H1 (cell line): Measurements from ENCODE around the gene HJURP. TPM values are rescaled to one million over a fixed set of nuclear protein-coding genes. Genes with fewer than 3 reads are reported as not detected.

Source experiments
- EGR1 ChIP-seq: IDR thresholded peaks from 2 replicates; pipeline ENCODE4 v1.6.1; 2011; ENCODE audit warnings: low read depth, low read length, borderline replicate concordance
- KDM4A ChIP-seq: IDR thresholded peaks from one replicate; pipeline ENCODE4 v1.7.1; 2012; ENCODE audit warnings: low read depth, mild to moderate bottlenecking, moderate library complexity, low read length, inconsistent platforms; ENCODE audit not compliant: severe bottlenecking
- RAD21 ChIP-seq, 2 experiments: IDR thresholded peaks in 1 of 2; conservative IDR thresholded peaks in 1 of 2; 2 replicates each; pipeline ENCODE4 v1.6.1; 2011; ENCODE audit warnings: low read depth in 2 of 2, low read length in 2 of 2, improper control_type of control experiment in 1 of 2, inconsistent platforms in 1 of 2, mild to moderate bottlenecking in 1 of 2, moderate library complexity in 1 of 2
- RXRA ChIP-seq: IDR thresholded peaks from 2 replicates; pipeline ENCODE4 v1.6.1; 2011; ENCODE audit warnings: low read depth, mild to moderate bottlenecking, low read length, moderate library complexity; ENCODE audit not compliant: insufficient read depth
- SRF ChIP-seq: IDR thresholded peaks from 2 replicates; pipeline ENCODE4 v1.6.1; 2011; ENCODE audit warnings: mild to moderate bottlenecking, low read depth, low read length, moderate library complexity
- polyA plus RNA-seq, 7 experiments: library from polyadenylated mRNA; depleted of rRNA in 3 of 7; stranded (reverse) in 5 of 7; unstranded in 2 of 7; fragments of >200 nt in 5 of 7; fragments of 200-250 nt in 2 of 7; gene quantifications; 1 replicate in 5 of 7; 2 replicates in 1 of 7; 4 replicates in 1 of 7; pipeline versions ENCODE4 v1.2.1 to v1.2.3, GENCODE V29; 2011 to 2013; ENCODE audit warnings: missing spikeins in 2 of 7, mixed read lengths in 2 of 7
- total RNA-seq: library from RNA; stranded (reverse); fragmentation: NEBNext Ultra II Directional; extraction: Animal tissue kit (Norgen Biotek cat#: 25700); gene quantifications from 2 replicates; pipeline ENCODE4 v1.2.1, GENCODE V29; 2021
- TF ChIP-seq, protein P1 (sequence below): IDR thresholded peaks from 2 replicates; pipeline ENCODE4 v1.6.1; 2012; ENCODE audit warnings: low read length, inconsistent platforms
- TF ChIP-seq, protein P2 (sequence below): fragments of 300-600 bp; sonication (generic); IDR thresholded peaks from 2 replicates; pipeline ENCODE4 v1.7.1; 2012; ENCODE audit warnings: low read length, moderate library complexity, mild to moderate bottlenecking, inconsistent platforms; ENCODE audit not compliant: insufficient replicate concordance

HJURP gene
- total and polyA plus RNA-seq, 2 of the 8 experiments (the other 6 are each of a cell fraction or from before 2014, with no cell fraction given): 49.3 to 60.5 TPM

DNA sequence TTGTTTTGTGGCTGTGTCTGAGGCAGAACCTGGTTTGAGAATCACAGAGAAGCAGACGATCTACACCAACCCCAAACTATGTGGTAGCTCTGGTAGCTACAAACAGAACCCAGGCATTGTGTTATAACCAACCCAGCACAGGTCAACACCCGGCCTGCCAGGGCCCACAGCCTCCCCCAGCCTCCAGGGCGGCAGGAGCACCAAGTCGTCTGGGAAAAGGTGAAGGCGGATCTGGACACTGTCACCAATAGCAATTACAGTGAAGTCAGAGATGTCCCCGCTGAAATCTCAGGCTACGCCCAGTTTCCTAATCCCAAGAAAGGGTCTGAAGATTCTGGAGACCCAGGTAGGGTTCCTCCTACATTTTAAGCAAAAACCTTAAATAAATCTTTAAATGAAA is 3.6 kb downstream of the HJURP start (continued):
- TF ChIP-seq RXRA: no peak
- TF ChIP-seq, protein P1, sequence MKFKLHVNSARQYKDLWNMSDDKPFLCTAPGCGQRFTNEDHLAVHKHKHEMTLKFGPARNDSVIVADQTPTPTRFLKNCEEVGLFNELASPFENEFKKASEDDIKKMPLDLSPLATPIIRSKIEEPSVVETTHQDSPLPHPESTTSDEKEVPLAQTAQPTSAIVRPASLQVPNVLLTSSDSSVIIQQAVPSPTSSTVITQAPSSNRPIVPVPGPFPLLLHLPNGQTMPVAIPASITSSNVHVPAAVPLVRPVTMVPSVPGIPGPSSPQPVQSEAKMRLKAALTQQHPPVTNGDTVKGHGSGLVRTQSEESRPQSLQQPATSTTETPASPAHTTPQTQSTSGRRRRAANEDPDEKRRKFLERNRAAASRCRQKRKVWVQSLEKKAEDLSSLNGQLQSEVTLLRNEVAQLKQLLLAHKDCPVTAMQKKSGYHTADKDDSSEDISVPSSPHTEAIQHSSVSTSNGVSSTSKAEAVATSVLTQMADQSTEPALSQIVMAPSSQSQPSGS: no peak
- TF ChIP-seq SRF: no peak
- no peak for TF ChIP-seq KDM4A
- TF ChIP-seq, protein P2, sequence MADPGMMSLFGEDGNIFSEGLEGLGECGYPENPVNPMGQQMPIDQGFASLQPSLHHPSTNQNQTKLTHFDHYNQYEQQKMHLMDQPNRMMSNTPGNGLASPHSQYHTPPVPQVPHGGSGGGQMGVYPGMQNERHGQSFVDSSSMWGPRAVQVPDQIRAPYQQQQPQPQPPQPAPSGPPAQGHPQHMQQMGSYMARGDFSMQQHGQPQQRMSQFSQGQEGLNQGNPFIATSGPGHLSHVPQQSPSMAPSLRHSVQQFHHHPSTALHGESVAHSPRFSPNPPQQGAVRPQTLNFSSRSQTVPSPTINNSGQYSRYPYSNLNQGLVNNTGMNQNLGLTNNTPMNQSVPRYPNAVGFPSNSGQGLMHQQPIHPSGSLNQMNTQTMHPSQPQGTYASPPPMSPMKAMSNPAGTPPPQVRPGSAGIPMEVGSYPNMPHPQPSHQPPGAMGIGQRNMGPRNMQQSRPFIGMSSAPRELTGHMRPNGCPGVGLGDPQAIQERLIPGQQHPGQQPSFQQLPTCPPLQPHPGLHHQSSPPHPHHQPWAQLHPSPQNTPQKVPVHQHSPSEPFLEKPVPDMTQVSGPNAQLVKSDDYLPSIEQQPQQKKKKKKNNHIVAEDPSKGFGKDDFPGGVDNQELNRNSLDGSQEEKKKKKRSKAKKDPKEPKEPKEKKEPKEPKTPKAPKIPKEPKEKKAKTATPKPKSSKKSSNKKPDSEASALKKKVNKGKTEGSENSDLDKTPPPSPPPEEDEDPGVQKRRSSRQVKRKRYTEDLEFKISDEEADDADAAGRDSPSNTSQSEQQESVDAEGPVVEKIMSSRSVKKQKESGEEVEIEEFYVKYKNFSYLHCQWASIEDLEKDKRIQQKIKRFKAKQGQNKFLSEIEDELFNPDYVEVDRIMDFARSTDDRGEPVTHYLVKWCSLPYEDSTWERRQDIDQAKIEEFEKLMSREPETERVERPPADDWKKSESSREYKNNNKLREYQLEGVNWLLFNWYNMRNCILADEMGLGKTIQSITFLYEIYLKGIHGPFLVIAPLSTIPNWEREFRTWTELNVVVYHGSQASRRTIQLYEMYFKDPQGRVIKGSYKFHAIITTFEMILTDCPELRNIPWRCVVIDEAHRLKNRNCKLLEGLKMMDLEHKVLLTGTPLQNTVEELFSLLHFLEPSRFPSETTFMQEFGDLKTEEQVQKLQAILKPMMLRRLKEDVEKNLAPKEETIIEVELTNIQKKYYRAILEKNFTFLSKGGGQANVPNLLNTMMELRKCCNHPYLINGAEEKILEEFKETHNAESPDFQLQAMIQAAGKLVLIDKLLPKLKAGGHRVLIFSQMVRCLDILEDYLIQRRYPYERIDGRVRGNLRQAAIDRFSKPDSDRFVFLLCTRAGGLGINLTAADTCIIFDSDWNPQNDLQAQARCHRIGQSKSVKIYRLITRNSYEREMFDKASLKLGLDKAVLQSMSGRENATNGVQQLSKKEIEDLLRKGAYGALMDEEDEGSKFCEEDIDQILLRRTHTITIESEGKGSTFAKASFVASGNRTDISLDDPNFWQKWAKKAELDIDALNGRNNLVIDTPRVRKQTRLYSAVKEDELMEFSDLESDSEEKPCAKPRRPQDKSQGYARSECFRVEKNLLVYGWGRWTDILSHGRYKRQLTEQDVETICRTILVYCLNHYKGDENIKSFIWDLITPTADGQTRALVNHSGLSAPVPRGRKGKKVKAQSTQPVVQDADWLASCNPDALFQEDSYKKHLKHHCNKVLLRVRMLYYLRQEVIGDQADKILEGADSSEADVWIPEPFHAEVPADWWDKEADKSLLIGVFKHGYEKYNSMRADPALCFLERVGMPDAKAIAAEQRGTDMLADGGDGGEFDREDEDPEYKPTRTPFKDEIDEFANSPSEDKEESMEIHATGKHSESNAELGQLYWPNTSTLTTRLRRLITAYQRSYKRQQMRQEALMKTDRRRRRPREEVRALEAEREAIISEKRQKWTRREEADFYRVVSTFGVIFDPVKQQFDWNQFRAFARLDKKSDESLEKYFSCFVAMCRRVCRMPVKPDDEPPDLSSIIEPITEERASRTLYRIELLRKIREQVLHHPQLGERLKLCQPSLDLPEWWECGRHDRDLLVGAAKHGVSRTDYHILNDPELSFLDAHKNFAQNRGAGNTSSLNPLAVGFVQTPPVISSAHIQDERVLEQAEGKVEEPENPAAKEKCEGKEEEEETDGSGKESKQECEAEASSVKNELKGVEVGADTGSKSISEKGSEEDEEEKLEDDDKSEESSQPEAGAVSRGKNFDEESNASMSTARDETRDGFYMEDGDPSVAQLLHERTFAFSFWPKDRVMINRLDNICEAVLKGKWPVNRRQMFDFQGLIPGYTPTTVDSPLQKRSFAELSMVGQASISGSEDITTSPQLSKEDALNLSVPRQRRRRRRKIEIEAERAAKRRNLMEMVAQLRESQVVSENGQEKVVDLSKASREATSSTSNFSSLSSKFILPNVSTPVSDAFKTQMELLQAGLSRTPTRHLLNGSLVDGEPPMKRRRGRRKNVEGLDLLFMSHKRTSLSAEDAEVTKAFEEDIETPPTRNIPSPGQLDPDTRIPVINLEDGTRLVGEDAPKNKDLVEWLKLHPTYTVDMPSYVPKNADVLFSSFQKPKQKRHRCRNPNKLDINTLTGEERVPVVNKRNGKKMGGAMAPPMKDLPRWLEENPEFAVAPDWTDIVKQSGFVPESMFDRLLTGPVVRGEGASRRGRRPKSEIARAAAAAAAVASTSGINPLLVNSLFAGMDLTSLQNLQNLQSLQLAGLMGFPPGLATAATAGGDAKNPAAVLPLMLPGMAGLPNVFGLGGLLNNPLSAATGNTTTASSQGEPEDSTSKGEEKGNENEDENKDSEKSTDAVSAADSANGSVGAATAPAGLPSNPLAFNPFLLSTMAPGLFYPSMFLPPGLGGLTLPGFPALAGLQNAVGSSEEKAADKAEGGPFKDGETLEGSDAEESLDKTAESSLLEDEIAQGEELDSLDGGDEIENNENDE: no peak
- no peak for TF ChIP-seq EGR1
- no peak for TF ChIP-seq RAD21 (IDR thresholded peaks at IDR 0.05 in 1 of 2, conservative IDR thresholded peaks at IDR 0.05 in 1 of 2; ENCODE audit: low read depth in 2 of 2, low read length in 2 of 2)
